Retina (tissue), 1 donor: ENCODE results near the gene AFAP1.

ENCODE experiments used
- DNase-seq: peaks from one replicate; pipeline ENCODE4 v3.0.0-alpha.2; 2016

AFAP1 gene

DNA sequence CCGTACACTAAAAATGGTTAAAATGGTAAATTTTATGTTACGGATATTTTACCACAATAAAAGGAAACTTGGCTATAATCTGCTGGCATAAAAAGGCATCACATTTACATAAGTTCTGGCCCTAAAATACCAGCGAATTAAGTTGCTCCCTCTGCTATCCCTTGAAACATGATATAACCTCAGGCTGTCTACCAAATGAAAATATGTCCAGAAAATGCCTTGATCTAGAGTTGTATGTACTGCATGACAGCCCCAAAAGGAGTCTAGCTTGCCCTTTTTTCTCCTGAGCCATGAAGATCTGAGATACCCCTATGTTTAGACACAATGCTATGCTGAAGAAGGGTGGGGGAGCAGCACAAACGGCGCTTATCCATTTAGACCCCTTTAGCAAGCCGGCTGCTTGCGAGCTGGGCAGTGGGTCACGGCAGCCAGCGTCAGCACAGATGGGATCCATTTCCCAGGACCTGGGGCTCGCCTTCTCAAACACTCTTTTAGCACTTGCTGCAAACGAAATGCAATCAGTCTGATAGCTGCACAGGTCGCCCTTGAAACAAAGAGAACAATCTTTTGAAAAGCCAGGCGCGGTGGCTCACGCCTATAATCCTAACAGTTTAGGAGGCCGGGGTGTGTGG, 77.0 kb downstream of the AFAP1 start:
- no peak for DNase-seq

DNA sequence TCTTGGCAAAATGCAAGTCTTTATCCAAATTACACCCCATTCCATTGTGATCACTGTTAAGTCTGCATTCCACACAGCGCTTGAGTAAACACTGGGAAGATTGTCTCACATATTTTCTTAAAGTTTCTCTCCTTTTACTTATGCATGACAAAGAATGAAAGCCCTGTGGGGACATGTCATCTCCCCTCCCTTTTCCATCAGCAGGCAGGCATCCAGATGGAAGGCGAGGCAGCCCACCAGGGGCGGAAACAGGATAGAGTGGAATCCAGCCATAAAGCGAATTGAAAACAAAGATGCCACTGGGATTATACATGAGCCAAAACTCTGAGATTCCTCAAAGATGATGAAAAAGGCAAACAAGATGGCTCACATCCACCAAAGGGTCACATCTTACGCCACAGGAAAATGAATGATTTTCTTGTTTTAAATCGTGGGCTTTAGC, 78.2 kb downstream of the AFAP1 start:
- DNase-seq = no peak

DNA sequence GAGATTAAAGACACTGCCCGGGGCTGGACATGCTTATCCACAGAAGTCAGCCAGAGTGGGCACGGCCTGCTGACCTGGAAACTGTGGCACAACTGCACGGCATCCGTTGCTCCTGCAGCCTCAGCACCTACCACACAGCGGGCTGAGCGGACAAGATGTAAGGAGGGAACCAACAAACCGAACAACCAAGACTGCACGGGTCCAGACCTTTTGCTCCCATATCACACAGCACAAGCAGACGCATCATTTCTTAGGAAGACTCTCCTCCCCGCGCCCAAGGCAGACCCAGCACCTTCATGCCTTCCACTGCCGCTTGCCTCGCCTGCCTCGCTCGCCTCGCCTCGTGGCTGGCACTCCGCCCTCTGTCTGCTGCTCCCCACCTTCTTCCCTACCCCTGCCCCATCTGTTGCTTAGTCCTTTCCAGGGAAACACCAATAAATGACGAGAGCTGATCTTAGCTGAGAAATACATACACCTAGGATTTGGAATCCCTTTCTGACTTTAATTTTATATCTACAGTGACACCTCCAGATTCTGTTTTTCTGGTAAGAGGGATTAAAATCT, 79.0 kb downstream of the AFAP1 start:
- no peak for DNase-seq

DNA sequence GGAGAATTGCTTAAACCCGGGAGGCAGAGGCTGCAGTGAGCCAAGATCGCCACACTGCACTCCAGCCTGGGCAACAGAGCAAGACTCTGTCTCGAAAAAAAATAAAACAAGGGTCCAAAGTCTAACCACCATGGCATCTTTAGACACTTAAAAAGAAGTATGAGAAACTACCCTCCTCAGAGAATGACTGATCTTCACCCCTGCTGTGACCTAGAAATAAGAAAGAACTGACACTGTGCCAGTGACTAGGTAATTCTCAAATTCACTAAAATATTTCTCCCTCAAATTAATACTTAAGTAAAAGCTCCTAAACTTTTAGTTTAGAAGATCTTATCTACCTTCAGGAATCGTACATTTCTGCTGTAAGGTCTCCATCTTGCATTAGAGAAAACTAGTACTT, 80.3 kb downstream of the AFAP1 start:
- no peak for DNase-seq

DNA sequence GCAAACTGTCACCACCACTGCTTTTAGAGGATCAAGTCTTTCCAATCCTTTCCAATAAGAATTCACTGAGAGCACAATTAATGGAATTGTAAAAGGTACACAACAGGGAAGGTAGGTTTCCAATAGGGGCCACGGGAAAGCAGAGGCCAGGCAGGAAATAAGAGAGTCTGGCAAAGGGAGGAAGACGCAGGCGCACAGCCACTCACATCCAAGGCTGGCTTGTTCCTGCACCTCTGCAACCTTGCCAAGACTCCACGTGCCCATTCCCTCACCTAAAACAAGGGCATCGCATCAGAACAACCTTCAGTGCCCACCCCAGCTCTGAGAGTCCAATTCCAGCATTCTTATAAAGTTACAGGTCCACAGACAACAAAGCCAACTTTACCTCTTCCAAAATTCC, 81.2 kb downstream of the AFAP1 start:
- no peak for DNase-seq

DNA sequence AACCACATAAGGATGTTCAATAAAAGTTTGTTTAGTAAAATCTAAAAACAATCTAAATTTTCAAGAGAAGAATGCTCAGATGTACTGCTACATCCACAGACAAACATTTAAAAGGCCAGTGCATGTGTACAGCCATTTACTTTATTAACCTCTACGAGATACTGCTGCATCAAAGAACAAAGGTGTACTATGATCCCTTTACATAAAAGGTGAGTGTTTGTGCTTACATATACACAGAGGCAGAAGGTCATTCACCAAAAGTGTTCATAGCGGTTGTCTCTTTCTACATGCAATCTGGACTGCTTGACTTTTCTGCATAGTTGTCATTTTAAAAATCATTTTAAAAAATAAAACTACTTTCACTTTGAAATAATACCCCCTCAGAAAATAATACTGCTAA, 81.7 kb downstream of the AFAP1 start:
- no peak for DNase-seq

DNA sequence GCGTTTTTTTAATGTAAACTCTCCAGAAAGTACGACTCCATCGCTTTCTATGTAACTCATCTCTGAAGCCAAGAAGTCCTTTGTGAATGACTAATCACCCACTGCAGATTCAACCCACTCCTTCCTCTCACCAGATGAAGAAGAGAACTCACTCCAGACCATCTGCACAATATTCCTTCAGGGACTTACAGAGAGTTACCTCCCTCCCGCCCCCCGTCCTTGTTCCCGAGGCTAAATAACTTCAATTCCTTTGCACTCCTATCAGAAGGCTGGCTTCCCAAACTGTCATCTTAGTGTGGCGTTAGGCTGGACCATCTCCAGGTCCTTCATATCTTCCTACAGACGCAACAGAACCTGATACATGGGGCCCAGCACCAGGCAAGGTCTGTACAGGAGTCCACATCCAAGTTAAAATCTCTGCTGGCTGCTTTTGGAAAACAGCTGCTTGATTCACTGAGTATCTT, 82.4 kb downstream of the AFAP1 start:
- DNase-seq = no peak

DNA sequence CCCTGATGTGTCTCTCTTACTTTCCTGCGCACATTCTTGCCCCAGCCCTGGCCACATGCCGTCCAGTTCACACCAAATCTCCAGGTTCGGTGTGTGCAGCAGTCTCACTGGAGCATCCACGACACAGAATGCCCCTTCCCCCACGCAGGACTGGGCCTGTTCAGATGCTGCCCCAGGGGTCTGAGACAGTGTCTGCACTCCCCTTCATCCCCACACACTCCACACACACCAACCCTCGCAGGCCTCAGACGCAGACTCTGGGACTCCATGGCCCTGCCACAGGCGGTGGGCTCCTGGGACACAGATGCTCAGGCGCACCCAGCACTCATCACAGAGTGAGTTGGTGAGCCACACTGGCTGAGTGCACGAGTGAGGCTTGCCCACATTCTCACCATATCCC, 83.9 kb downstream of the AFAP1 start:
- DNase-seq = no peak

DNA sequence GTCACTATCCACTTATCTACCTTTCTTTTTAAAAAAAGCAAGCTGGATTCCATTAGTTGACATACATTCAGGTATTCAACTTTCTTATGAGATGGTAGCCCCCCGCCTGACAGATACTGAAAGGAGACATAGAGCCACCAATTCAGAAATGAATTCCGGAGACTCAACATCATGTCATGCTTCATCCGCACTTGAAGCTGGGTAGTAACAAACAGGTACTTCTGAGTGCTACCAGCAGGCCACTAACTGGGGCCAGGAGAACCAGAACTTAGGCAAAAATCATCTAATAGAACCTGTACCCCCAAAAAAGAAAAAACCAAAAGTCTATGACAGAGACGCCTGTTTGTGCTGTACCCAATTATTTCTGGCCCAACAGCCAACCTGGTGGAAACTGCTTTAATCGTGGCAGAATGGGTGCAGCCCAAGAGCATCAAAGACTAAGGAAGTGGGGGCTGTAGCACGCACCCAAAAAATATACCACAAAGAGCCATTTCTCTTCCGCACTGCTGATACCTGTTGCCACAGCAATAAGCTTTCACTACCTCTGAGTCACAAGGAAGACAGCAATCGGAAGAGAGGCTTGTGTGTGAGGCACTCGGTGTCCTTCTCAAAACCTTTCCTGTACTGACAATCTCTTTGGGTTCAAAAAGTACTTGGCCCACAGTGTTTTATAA, 84.8 kb downstream of the AFAP1 start:
- no peak for DNase-seq

DNA sequence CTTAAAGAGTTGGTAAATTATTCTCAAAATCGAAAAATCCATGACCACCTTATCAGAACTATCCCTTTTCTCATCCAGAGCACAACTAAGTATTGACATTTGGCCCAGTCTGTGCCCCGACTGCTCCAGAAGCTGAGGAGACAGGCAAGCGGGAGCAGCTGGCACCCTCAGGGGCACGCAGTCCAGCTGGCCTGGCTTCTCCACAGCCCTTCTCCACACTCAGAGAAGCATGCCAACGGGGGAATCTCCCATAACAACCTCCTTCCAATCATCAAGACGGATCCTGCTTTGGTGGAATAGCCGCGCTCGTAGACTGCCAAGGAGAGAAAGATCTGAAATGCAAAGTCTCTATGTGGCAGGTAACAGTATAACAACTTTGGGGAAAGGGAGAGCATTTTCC, 85.4 kb downstream of the AFAP1 start:
- DNase-seq = no peak

DNA sequence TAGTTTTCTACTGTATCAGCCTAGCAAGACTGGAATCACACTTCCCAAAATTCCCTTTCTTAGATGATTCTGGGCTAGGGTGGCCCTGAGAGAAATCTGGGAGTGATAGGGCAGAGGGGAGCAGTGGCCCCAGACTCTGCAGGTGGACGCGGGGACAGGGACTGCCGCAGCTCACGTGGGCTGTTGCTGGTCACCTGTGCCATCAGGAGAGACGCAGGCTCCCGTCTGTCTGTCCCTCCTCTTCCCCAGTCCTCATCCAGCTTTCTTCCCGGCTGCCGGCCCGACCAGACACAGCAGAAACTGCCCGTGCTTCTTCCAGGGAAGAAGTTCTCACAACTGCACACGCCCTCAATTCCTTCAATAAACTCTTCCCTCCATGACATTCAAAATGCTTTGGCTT, 86.4 kb downstream of the AFAP1 start:
- DNase-seq = no peak

DNA sequence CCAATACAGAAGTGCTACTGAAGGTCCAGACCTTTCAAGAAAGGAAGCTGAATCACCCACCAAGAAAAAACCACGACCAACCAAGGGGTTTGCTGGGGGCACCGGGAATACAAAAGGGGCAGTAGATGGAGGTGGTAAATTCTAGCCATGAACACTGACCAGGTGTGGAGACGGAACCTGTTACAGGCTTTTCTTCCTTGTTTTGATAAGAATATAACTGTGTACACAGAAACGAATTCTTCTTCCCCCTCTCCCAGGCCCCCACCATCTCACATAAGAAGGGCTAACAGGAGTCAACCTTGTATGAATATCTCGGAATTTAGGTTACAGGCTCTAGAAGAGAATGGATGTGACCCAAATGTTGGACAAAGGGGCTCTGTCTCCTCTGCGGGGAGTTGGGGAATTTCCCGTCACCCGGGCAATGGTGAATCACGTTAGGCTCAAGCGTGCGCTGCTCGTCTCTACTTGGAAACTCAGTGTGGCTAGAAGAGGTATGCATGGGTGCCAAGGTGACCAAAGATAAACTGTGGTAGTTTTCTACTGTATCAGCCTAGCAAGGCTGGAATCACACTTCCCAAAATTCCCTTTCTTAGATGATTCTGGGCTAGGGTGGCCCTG, 87.0 kb downstream of the AFAP1 start:
- peak; percentile 46 for DNase-seq

DNA sequence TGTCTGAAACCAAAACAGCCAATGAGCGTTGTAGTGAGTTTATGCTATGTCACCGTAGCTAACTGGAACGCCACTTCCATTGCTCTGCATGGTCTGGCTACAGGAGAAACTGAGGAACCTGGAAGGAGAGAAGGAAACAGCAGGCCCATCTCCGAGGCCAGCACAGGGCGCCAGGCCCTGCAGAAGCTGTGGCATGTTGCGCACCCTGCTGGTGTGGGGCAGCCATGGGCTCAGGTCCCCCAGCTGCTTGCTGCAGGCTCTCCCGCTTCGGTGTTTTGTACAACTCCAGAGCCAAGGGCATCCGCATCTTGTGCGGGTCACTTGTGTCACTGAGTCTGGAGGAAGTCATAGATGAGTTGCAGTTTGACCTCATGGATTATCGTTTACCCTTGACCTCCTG, 89.2 kb downstream of the AFAP1 start:
- DNase-seq = no peak

DNA sequence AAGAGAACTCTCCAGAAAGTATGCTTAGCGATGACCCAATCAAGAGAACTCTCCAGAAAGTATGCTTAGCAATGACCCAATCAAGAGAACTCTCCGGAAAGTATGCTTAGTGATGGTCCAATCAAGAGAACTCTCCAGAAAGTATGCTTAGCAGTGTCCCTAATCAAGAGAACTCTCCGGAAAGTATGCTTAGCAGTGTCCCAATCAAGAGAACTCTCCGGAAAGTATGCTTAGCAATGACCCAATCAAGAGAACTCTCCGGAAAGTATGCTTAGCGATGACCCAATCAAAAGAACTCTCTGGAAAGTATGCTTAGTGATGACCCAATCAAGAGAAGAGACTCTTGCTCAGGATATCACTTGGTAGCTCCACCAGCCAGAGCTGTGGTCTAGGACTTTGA, 92.5 kb downstream of the AFAP1 start:
- no peak for DNase-seq

DNA sequence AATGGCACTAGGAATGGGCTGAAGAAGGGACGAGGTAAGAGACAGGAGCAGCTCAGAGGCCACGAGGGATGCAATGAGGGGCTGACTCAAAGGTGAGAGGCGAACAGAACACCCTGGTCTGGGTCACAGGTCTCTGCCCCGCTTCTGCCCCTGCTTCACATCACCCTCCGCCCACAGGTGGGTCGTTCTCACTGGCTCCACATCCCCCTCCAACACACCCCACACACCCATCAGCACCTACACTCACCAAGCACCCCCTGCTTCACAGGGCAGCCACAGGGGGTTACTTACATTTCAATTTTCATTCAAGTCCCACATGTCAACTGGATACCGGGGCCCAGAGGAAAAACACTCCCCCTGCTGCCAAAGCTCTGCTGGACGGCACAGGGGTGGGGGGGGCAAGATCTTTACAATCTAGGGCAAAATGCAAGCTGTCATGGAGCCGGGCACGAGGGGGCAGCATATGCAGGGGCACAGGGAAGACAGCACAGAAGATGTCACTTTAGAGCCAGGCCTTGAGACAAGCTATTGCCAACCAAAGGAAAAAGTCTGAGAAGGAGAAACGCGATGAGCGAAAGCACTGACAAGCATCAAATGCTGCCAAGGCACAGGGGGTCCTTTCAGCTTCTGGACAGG, 94.0 kb downstream of the AFAP1 start:
- DNase-seq = no peak

DNA sequence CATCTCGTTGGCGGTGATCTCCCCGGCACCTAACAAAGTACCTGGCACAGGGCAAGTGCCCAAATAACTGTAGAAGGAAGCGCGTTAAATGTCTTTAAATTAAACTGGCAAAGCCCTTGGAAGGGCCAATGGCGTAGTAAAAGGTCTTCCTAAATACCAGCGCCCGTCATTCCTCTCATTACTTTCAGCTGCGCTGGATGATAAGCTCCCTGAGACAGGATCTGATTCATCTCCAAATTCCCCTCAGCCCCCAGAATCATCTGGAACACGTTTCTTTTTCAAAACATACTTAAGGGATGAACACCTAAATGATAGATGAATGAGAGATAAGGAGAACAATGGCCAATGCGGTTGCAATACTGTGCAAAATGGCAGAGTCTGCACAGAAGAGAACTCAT, 95.1 kb downstream of the AFAP1 start:
- no peak for DNase-seq

DNA sequence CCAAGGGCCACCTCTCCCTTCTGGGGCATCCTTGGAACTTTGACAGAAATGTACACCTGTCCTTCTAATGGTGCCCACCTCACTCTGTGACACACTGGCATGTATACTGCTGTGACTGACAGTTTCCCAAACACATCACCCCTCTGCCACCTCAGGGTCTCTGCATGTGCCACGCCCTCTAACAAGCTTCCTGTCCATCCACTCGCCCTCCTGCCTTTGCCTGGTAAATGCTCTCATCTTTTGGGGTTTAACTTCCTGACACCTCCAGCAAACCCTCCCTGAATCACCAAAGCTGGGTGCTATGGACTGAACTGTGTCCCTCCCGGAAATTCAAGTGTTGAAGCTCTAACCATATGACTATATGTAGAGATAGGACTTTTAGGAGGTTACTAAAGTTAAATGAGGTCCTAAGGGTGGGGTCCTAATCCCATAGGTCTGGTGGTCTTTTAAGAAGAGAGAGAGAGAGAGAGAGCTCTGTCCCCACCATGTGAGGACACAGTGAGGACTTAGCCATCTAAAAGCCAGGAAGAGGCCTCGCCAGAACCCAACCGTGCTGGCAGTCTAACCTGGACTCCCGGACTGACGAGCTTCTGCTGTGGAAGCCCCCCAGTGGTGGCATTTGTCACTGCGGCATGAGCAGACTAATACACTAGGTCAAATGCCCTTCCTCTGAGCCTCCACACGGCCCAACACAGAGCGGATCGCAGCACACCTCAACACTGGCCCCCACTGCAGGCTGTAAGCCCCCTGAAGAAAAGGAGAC, 95.6 kb downstream of the AFAP1 start:
- peak; percentile 54 for DNase-seq

DNA sequence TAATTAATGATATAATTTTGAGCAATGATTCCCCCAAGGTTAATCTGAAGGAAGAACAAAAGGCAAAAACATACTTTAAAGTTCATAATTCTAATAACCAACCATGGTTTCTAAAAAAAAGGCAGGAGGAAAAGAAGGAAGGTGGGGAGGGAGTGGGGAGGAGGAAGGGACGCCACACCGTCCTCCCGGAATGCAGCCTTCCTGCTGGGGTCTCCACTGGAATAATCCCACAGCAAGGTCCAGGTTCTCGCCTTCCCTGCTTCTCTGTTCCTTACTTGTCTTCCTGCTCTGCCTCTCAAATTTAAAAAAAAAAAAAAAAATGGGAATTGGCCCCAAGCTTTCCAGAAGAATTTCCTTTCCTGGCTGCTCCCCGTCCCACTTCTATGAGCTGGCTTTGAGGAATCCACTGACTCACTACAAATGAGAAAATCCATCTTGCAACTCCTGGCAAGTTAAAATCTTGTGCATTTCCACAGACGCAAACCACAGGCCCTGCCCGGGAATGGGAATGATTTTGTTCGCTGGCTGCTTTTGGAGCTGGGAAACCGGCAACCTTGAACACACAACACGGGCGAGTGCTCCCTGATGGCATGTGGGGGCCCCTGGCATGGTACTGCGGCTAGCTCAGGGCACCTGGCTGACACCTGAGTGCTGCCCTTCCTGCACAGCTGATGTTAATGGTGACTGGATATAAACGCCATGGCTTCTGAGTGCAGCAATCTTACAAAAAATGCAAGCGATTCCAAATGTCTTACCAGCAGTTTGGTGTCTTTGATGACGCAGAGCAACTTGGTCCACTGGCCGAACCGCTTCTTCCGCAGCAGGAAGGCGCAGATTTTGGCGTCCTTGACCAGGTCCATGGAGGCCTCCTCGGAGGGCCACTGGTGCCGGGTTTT, 97.0 kb downstream of the AFAP1 start:
- no peak for DNase-seq

DNA sequence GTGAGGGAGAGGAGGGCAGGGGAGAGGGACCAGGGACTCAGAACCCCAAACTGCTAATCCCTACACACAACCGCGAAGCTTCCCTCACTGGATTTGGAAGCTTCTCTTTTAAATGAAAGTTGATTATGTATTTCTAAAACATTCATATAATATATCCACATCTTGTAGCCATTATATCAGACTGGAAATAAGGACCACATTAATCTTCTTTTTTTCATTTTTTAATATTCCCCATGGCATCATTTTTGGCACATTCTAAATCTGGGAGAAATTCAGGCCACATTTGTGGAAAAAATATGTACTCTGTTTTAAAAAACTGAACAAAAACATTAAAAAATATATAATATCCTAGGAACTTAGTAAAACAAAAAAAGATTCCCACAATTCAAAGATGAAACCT, 97.8 kb downstream of the AFAP1 start:
- DNase-seq = no peak

DNA sequence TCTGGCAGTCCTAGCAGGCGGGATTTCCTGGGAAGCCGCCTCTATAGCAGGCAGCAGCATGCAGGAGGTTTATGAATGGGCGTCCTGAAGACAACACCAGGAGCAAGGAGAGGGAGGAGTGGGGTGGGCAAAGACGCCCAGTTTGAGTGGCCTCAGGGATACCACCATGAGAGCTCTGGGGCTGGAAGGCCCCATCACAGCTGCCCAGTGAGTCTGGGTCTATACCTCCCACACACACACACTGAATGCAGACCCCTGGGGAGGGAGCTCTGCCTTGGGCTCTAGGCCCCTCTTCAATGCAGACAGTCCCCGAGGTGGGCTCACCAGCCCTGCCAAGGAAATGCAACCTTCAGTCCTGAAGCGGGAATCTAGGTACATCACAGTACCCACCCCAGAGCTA, 98.6 kb downstream of the AFAP1 start:
- no peak for DNase-seq

DNA sequence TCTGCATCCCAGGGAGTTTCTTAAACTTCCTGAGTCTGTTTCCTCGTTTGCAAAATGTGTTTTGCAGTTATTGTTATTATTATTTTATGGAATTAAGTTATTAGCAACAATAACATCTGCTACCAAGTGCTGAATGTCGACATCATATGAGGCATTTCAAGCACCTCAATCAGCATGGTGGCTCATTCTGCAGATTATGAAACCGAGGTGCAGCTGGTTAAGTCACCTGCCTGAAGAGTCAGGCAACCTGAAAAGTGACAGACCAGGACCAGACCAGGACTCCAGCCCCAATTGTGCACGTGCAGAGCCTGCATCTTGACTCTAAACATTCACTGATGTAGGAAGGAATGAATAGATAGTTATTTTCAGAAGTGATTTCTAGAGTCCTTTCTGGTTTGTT, 99.8 kb downstream of the AFAP1 start:
- no peak for DNase-seq
